ENCODE measurements around the gene PACS2.
"Not testable (repeated sequence)": the region's sequence is repeated elsewhere in the genome, so short reads cannot be mapped to it uniquely, and the experiment has no call there.

Gene PACS2

DNA sequence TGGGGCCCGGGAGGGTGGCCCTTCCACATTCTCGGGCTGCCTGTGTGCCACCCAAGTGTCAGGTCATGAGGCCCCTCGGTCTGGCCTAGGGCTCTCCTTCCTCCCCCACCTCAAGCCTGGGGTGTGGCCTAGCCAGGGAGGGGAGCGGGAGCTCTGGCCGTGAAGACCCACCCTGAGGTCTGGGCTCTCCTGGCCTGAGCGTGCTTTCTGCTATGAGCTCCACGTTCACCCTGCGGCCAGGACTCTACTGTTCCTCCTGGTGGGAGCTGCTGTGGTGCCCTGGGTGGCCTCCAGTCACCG lies 12.0 kb downstream of the PACS2 start:
- no peak overlapping the region for H3K27ac ChIP-seq
- TF ChIP-seq, protein P1, sequence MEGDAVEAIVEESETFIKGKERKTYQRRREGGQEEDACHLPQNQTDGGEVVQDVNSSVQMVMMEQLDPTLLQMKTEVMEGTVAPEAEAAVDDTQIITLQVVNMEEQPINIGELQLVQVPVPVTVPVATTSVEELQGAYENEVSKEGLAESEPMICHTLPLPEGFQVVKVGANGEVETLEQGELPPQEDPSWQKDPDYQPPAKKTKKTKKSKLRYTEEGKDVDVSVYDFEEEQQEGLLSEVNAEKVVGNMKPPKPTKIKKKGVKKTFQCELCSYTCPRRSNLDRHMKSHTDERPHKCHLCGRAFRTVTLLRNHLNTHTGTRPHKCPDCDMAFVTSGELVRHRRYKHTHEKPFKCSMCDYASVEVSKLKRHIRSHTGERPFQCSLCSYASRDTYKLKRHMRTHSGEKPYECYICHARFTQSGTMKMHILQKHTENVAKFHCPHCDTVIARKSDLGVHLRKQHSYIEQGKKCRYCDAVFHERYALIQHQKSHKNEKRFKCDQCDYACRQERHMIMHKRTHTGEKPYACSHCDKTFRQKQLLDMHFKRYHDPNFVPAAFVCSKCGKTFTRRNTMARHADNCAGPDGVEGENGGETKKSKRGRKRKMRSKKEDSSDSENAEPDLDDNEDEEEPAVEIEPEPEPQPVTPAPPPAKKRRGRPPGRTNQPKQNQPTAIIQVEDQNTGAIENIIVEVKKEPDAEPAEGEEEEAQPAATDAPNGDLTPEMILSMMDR (conservative IDR thresholded peaks at IDR 0.05; ENCODE audit: low read depth) = no peak
- CTCF ChIA-PET = interaction anchor here (0.6 to 0.9 kb wide), 2 partner anchors 32 to 44 kb away, joined by 3 read pairs; no protein-coding TSS in a partner anchor
- POLR2A ChIA-PET (ENCODE audit: low non-redundant PET) = no interaction called here
- DNase-seq (ENCODE audit: low spot score) = no peak

DNA sequence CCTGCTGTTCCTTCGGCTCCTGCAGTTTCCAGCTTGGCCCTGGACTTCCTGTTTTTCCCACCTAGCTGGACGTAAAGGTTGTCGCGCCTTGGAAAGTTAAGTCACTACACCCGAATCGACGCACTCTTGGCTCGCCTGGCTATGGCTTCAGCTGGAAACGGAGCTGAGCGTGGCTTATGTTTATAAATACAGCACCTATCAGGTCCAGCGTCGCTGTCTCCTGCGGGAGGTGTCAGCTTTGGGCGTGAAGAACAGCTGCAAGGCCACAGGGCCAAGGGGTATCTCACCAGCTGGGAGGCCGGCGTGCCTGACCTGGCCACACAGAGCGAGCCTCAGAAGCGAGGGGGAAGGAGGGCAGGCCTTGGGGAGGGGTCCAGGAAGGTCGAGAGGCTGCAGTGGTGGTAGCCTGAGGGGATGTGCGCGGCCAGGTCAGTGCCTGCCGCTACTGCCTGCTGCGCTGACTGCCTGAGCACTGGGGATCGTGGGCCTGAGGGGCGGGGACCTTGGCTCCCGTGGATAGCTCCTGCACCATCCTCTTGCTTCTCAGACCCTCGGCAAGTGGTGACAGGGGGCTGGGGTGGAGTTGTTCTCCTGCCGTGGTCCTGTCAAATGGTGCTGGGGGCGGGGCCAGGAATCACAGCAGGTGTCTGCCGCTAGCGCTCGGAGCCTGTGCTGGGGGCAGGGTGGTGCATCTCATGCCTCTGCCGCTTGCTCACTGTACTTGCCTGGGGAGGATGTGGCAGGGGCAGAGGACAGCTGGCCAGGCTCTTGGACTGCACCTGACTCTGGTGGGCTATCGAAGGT lies 12.5 kb downstream of the PACS2 start:
- TF ChIP-seq, protein P1 (conservative IDR thresholded peaks at IDR 0.05; ENCODE audit: low read depth) = no peak

DNA sequence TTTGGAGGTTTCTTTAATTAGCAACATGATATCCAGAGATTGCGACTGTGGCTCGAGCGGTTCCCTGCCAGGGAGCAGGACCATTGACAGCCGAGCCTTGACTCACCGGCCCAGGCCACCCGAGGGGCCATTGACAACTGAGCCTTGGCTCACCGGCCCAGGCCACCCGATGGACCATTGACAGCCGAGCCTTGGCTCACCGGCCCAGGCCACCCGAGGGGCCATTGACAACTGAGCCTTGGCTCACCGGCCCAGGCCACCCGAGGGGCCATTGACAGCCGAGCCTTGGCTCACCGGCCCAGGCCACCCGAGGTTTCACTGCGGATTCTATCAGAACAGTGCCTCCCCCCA lies 13.1 kb downstream of the PACS2 start:
- DNase-seq (ENCODE audit: low spot score); CTCF ChIA-PET; POLR2A ChIA-PET (ENCODE audit: low non-redundant PET); H3K27ac ChIP-seq: not testable (repeated sequence)

More for the DNA sequence above, 12.5 kb downstream of the PACS2 start:
- ChIA-PET POLR2A (ENCODE audit: low non-redundant PET) (no interaction called here), CTCF (interaction anchor here (0.6 to 0.9 kb wide), 2 partner anchors 33 to 45 kb away, joined by 3 read pairs; no protein-coding TSS in a partner anchor)
- no peak for DNase-seq (ENCODE audit: low spot score)
- H3K27ac ChIP-seq = no peak overlapping the region

DNA sequence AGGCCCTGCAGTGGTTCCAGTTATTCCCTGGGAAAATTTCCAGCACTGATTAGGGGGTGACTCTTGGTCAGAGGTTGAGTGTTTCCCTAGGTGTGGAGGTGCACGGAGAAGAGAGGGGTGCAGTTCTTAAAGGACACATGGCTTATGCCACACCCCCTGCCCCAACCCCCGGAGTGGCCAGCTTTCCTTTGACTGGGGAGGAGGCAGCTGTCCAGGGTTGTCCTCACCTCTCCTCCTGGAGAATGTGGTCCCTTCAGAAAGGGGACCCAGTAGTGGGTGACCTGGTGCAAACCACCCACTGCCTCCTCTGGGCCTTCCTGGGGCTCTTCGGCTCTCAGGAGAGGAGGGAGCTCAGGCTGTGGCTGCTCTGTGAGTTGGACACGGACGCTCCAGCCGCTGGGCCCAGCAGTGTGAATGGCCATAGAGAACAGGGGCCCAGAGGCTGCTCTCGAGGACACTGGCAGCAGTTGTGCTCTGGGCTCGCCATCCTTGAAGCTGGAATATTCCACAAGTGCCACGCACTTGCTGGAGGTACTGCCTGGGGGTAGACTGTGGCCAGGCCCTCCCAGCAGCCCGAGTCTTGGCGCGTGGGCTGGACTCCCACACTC lies 13.6 kb downstream of the PACS2 start:
- no peak for DNase-seq (ENCODE audit: low spot score)
- H3K27ac ChIP-seq = 0 out of 2 replicates have a peak overlapping the region, but pooled peaks have one; percentile 12
- ChIA-PET POLR2A (ENCODE audit: low non-redundant PET) (no interaction called here), CTCF (no interaction called here)
- TF ChIP-seq, protein P1 (conservative IDR thresholded peaks at IDR 0.05; ENCODE audit: low read depth) = no peak

DNA sequence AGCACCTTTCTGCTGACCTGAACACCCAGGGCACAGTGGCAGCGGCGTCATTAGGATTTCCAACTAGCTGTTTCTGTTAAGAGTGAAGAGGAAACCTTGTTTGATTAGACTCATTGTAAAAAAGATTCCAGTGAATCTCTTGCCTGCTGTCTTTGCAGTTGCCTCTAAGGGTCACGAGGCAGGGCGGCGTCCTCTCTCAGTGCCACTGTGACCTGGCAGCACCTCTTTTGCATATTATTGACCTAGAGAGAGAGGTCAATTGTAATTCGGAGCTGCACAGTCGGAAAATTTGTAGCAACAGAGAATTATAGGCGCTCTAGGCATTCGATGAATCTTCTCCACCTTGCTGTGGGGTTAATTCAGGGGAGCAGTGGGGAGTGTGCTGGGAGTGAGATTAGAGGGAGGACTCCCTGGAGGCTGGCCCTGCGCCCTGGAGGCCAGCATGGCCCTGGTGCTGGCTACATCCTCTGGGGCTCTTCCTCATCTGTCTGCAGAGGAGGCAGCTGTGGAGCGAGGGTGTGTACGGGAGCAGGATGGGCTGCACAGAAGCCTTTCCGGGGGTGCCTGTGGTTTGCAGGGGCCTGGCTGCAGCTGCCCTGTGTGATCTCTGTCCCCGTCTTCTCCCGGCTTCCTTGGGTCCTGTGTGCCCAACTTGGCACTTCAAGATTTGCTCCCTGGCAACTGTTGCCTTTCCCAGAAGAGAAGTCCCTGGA lies 14.3 kb downstream of the PACS2 start:
- no peak for DNase-seq (ENCODE audit: low spot score)
- TF ChIP-seq, protein P1 (conservative IDR thresholded peaks at IDR 0.05; ENCODE audit: low read depth) = no peak
- ChIA-PET CTCF (no interaction called here), POLR2A (ENCODE audit: low non-redundant PET) (no interaction called here)
- 0 out of 2 replicates have a peak overlapping the region, but pooled peaks have one; percentile 12 for H3K27ac ChIP-seq

DNA sequence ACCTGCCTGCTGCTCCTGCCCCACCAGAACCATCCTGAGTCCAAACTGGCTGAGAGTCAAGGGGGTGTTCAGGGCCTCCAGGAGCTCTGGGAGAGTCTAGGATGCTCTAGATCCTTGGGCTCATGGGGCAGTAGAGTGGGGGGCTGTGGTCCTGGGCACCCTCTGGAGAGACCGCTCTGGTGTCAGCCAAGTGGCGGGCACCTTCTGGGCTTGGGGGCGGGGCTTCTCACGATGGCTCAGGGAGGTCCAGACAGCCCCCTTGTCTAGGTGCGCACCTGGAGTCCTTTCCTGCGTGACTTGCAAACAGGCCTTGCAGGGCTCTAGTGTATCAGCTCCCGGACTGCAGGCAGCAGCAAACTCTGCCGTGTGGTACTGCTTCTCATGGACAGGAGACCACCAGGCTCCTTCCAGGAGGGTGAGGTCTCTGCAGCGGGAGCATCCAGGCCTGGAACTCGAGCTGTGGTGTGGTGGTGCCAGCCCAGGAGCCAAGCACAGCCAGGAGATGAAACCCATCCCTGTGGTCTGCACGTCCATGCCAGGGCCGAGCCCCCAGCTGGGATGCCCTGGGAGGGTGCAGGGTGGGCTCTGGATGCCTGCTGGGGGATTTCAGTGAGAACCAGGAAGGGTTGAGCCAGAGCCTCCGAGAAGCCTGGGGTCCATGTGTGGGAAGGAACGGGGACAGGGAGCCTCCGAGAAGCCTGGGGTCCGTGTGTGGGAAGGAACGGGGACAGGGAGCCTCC lies 15.0 kb downstream of the PACS2 start:
- TF ChIP-seq, protein P1 (conservative IDR thresholded peaks at IDR 0.05; ENCODE audit: low read depth) = no peak
- ChIA-PET POLR2A (ENCODE audit: low non-redundant PET) (no interaction called here), CTCF (no interaction called here)
- no peak for DNase-seq (ENCODE audit: low spot score)
- 0 out of 2 replicates have a peak overlapping the region, but pooled peaks have one; percentile 12 for H3K27ac ChIP-seq
